SK-N-DZ (cell line): ENCODE measurements around the gene ZNF462.
"Not testable (repeated sequence)": the region's sequence is repeated elsewhere in the genome, so short reads cannot be mapped to it uniquely, and the experiment has no call there.

Experiments
- DNase-seq: peaks from one replicate; pipeline ENCODE4 v3.0.0-alpha.2; 2015; ENCODE audit warnings: low spot score

ZNF462 gene

DNA sequence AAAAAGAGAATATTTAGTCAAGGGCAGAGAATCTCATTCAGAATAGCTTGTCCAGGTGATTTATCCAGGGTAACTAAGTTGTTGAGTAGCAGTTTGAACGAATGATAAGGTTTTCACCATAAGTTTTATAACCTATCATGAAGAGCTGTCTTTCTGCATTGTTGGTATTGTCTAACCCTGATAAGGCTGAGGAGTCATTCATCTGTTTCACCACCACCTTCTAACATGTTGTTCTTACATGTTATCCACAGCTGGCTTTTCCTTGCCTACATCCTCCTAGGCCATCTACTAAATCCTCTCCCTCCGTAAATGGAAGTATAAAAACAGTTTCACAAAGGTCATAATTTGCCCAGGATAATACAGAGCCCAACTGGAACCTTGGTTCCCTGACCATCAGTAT is 24.1 kb downstream of the ZNF462 start:
- no peak for DNase-seq

DNA sequence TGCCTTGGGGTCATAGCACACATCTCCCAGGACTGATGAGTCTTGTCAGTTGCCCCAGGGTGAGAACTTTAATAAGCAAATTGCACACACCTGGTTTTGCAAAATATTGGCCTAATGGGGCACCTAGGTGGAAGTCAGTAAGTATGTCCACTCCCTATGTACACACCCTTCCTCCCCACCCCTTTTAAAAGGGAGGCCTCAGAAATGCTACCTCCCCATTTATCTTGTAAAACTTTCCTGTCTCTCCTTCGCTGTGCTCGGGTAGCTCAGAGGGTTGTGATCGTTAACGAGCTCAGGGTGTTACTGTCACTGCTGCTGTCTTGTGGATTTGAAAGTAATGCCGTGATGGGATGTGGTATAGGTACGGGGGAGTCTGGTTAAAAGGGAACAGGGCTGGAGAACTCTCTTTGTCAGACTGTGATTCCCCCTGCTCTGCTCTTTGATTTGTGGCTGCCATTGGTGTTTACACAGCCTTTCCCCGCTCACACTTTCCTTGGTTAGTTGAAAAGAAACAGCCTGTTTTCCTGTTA is 26.2 kb downstream of the ZNF462 start:
- no peak for DNase-seq

DNA sequence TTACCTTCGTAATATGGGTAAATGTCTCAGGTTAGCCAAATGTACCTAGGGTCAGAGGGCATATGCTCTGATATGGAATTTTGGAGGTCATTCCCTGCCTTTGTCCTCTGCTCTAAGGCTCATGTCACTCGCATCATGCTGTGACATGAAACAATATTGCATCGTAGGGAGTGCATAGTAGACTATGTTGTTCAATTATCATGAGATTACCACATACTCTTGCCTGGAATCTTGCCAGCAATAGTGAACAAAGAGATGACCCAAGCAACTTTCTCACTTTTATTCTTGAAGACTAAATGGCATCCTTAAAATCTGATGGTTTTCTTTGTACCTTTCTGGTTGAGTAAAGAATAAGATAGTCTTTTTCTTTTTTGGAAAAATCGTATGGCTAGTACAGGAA is 27.6 kb downstream of the ZNF462 start:
- no peak for DNase-seq

DNA sequence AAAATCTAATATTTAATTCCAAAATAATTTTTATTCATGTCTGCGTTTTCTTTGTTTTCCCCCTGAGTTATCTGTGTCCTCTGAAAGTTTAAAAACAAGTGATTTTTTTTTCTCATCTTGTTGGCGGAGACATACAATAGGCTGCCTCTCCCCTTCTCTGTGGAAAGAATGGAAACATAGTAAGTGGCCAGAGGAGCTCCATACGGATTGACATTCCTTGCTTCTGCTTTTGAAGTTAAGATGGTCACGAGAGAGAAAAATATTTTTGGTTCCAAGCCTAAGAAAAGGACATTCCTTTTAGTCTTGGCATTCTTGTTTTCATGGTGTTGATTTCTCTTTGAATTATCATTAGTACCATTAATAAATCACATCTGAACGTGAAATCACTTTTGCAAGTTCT is 28.3 kb downstream of the ZNF462 start:
- no peak for DNase-seq

DNA sequence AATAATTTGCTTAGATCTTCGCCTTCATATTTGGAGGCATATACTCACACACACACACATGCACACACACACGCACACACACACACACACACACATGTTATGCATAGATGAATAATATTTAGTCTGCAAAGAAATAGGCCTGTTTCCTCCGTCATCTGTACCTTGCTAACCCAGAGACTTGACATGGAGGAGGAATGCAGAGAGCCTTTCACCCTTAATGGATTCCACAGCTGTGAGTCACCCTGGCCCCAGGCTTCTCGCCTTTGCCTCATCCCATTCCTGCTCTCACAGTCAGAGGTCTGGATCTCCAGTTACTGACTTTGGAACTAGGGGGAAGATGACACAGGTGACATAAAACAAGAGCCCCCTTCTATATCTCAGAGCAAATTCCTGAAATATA is 29.7 kb downstream of the ZNF462 start:
- DNase-seq = no peak

DNA sequence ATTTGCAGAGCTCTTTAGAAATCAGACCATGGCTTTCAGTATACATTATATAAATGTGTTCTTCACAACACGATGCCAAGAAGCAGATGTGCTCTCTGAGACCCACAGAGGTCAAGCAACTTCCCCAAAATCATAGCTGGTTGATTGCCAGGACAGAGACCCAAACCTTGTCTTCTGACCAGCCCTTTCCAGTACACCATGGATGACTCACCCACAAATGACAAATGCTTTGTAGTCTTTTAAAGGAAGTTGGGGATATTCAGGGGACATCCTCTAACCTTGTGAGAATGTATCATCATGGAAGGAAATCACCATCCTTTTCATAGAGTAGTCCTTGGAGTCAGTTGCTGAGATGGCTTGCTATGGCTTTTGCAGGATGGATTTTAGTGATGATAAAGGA is 30.1 kb downstream of the ZNF462 start:
- no peak for DNase-seq

DNA sequence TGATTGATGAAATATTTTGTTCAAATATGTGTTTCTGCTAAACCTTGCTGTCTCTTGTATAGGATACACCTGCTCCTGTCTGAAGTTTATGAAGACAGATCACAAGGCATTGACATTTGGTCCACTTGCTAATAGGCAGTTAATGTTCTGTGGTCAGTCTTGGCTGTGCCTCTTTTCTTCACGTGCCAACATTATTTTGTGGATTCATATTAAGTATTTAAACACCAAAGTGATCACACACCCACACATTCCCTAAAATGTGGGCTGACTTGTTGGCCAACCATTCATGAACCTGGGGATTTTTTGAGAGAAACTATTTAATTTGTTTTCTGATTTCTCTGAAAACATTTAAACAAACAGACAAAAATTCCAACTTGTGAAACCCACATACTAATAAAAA is 33.7 kb downstream of the ZNF462 start:
- no peak for DNase-seq

DNA sequence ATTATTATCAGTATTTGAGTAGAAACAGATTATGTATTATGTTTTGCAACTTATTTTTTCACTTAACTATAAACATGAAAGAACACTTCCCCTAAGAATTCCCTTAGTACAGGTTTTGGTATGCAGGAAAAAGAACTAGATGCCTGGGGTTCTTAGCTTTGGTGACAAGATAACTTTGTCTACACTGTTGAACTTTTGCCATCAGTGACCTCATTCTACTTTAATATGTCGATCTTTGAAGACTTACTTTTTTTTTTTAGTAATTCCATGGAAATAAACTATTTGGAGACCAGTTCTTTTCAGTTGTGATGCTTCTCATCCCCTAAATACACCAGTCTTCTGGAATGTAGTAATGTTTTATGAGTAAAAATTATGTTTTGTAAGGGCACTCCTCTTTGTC is 34.3 kb downstream of the ZNF462 start:
- no peak for DNase-seq

DNA sequence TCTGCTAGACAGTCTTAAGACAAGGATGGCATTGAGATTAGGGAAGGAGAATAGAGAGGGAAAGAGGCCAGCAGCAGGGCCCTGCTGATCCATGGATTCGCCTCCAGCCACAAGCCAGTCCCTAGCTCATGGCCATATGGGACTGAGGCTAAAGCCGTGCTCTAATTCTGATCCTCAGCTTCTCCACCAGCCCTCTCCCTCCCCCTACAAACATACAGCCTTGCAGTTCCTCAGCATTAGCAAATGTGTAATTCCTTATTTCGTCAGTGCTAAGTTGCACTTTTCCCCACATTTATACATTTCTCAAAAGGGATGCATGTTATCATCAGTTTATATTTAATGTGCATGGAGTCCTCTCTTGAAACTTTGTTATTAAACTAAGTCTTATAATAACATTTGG is 34.8 kb downstream of the ZNF462 start:
- no peak for DNase-seq

DNA sequence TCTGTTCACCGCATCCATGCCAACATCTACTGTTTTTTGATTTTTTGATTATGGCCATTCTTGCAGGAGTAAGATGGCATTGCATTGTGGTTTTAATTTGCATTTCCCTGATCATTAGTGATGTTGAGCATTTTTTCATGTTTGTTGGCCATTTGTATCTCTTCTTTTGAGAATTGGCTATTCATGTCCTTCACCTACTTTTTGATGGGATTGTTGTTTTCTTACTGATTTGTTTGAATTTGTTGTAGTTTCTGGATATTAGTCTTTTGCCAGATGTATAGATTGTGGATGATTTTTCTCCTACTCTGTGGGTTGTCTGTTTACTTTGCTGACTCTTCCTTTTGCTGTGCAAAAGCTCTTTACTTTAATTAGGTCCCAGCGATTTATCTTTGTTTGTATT is 37.6 kb downstream of the ZNF462 start:
- not testable (repeated sequence) for DNase-seq

DNA sequence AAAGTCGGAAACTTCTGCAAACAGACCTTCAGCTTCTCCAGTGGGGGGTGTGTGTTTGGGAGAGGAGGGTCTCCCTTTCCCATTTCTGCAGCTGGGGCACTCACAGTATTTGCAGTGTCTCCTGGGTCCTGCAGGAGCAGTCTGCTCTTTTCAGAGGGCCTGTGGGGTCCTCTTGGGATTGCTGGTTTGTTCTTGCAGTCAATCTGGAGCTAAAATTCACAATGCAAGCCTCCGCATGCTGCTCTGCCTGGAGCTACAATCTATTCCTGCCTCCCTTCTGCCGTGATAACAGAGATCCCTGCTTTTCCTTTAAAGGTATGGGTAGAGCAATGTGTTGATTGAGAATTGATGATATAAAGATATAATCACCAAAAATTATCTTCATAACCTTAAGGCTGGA is 43.2 kb downstream of the ZNF462 start:
- no peak for DNase-seq

DNA sequence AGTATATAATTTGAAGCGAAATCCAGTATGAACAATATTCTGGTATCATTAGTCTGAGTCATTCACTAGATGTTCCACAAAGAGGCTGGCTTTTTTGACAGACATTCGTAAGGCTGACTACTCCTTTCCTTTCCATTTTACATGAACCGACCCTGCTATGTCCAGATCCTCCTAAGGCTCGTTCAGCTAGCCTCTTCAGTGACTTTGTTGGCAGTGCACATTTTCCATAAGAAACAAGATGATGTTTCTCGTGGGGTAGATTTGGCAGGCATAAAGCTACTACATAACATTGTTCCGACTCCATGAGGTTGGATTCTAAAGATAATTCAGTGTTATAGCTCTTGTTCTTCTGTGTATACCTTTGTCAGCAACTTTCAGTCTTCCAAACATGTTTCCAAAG is 49.0 kb downstream of the ZNF462 start:
- no peak for DNase-seq

DNA sequence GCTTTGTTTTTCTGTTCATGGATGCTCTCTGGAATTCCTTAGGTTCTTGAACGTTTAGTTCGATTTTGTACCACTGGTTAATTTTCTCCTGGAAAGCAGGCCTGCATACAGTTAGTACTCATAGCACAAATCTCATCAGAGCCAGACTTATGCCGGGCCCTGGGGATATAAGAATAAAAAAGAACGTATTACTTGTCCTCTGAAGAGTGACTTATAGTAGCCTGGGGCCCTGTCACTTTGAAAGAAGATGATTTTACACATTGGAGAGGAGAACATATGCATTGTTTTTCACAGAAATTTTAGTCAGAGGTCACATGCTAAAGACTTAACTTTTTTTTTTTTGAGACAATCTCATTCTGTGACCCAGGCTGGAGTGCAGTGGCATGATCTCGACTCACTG is 50.3 kb downstream of the ZNF462 start:
- no peak for DNase-seq

DNA sequence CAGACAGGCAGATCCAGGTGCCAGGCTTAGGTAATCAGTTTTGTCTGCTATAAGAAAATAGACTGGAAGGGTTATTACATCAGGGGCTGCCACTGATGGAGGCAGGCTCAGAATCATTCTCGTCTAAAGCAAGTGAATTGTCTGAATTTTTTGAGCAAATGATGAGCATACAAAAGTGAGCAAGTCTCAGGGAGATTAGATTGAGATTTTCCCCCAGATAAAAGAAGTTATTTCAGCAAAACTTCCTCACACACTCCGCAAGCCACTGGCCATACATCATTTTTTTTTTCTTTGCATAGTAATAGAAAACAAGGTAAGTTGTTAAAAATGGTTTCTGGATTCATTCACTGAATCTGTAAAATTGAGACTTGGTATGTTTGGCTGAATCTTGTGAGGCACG is 52.9 kb downstream of the ZNF462 start:
- no peak for DNase-seq

DNA sequence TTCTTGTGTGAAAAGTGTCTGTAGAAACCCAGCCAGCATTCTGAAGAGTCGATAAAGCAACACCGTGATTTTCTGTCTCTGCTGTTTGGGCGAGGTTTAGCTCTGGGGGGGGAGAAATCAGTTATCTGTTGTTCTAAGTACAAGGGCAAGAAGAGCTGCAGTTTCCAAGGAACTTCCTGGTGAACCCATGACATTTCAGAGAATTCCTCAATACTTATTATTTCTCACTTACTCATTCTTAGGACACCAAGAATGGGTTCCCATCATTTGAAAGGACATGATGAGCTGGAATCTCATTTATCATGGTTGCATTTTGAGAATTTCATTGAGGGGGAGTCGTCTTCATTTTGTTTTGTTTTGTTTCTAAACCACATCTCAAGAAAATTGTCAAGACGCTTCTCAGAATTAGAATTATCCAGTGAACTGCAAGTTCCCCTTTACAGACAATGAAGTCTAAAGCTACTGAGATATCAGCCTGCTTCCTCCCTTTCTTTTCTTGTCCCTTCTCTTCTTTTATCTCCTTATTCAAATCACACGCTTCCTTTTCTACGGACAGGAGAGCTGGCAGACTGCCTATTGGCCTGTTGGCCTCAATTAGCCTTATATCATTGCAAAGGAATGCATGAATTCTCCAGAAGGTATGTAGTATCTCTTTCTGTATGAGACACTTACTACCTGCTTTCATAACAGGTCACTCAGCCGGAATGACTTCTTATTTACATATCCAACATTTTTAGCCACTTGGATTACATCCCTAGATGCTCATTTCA is 53.7 kb downstream of the ZNF462 start:
- no peak for DNase-seq

DNA sequence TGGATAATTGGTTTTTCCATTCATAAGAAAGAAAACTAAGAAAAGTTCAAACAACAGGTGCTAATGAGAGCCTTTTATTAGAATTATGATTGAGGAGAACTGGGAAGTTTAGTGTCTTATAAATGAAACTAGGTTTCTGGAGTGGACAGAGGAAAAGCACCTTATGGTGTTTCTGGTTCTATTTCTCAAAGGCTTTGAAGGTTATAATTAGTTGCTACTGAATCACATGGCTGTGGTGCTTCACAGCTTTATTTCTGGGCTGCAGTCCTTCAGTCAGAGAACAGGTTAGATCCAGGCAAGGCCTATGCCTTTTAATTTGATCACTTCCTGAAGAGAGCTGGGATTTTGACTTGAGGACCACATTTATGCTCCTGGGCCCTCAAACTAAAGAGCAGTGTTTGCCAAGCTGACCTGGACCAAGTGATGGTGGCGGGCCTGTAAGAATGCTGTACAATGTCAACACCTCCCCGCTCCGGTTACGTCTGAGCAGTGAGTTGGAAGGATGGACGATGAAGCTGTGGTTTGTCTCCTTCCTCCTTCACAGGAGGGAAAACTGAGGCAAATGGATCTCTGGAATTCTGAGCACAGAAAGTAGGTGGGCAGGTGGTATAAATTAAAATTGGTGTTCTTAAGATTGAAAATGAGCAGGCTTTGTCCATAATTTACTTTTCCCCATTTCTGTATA is 56.0 kb downstream of the ZNF462 start:
- DNase-seq = no peak

DNA sequence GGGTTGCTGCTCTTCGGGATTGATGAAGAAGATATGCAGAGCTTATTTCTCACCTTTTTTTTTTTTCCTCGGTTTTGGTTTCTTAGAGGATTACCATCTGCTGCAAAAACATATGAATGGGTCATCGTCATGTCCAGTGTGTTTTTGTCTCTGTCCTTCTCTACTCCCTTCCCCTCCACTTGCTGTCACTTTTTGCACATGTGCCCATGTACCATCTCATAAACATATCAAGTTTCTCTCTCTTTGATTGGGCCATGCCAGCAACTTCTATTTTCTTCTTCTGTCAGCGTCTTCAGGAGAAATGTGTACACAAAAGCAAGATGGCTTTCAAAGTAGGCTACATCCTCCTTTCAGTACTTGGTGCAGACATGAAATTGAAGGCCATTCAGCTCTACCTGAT is 57.1 kb downstream of the ZNF462 start:
- DNase-seq = no peak

DNA sequence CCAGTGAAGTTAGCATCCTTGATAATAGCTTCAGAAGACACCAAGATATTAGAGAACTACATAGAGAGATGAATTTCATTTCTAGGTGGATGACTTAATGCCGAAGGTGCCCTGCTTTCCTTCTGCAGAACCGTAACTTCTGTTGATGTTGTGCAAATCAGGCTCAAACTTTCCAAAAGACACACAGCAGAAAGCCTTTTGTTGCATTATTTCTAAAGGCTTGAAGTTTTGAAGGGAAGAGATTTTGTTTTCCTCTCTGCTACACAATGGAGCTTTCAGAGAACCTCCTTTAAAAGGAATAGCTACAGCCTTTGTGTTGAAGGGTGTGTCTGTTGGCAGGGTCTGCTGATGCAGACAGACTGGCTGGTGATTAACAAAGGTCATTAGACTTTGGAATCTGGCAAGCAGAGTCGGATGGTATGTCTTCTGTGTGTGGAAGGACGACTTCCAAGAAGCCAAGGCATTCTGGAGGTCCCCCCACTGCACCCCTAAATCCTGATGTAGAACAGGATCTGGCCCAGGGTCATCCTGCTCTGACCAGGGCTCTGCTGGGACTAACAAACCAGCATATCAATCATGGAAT is 57.8 kb downstream of the ZNF462 start:
- no peak for DNase-seq

DNA sequence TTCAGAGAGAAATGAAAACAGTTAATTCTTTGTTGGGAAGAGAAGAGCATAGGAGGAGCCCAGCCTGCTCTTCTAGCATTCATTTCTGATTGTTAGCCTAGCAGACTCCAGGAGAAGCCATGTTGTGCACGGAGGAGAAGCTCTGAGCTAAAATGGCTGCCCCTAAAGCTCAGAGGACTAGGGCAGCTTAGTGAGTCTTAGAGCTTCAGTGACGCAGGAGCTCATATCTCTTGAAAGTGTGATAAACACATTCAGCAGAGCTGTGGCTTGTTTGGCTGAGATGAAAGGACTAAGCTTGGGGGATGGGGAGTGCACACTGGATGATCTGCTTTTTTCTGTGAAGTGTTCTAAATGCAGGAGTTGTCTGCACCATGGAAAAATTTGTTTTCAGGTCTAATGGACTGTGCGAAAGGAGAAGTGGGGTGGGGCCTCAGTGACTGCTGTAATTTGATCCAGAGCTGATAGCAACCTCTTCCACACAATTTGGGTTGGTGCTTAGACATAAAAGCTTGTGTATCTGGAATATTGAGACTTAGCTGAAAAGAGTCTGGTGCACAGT is 58.5 kb downstream of the ZNF462 start:
- DNase-seq = peak; percentile 89

DNA sequence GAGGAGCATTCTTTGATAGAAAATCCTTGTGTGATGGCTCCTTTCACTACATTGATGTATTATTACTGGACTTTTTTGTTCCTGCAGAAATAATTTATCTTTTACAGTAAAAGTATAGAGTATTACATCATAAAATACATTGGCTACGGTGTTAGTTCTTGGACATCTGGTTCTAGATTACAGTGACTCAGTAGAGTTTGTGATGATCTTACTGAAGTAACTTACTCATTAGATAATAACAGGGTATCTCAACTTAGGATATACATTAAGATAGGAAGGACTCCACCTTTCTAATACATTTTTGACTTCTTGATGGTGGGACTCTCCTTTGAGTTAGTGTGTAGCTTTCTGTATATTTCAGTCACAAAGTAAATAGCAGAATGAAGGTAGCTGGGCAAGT is 59.1 kb downstream of the ZNF462 start:
- no peak for DNase-seq

DNA sequence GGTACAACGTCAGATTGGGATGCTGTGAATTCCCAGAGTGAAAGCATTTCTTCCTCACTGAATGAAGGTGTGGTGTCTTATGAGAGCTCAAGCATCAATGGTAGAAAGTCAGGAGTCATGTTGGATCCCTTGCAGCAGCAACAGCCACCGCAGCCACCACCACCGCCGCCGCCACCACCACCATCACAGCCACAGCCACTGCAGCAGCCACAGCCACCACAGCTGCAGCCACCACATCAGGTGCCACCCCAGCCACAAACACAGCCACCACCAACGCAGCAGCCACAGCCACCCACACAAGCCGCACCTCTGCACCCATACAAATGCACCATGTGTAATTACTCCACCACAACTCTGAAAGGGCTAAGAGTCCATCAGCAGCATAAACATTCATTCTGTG is 62.4 kb downstream of the ZNF462 start:
- no peak for DNase-seq

DNA sequence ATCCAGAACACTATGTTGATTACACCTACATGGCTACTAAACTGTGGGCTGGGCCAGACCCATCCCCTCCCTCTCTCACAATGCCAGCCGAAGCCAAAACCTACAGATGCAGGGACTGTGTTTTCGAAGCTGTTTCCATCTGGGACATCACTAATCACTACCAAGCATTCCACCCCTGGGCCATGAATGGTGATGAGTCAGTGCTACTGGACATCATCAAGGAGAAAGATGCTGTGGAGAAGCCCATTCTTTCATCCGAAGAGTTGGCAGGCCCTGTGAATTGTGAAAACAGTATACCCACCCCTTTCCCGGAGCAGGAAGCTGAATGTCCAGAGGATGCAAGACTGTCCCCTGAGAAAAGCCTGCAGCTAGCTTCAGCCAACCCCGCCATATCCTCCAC is 65.0 kb downstream of the ZNF462 start:
- DNase-seq = no peak

DNA sequence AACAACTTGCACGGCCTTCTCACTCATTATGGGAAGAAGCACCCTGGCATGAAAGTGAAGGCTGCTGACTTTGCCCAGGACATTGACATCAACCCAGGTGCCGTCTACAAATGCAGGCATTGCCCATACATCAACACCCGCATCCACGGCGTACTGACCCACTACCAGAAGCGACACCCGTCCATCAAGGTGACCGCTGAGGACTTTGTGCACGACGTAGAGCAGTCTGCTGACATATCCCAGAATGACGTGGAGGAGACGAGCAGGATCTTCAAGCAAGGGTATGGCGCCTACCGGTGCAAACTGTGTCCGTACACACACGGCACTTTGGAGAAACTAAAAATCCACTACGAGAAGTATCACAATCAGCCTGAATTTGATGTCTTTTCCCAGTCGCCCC is 65.4 kb downstream of the ZNF462 start:
- no peak for DNase-seq
